RWPE2 (cell line): ENCODE measurements around the gene CDK5R2.
A peak's percentile ranks its signal among the peaks of the same experiment; 100 is the strongest.

Experiments
- ATAC-seq: fragments of 200-7000 bp; cut with Tn5 transposase; 3 replicates; pipeline ENCODE4 v1.9.1; 2021; ENCODE audit warnings: low read depth
- DNase-seq: peaks from one replicate; pipeline ENCODE4 v3.0.0-alpha.2; 2020; ENCODE audit warnings: low spot score
- H3K27ac ChIP-seq: fragments of 450-650 bp; 2 replicates; pipeline ENCODE4 v1.5.1; 2017; ENCODE audit warnings: mild to moderate bottlenecking; ENCODE audit not compliant: poor library complexity, severe bottlenecking
- H3K27me3 ChIP-seq: fragments of 250-450 bp; sonication (Bioruptor Pico); 2 replicates; pipeline ENCODE4 v1.5.1; 2021; ENCODE audit warnings: mild to moderate bottlenecking, moderate library complexity; ENCODE audit not compliant: insufficient read depth, poor library complexity, severe bottlenecking
- H3K36me3 ChIP-seq: fragments of 250-450 bp; sonication (Bioruptor Pico); 2 replicates; pipeline ENCODE4 v1.5.1; 2020; ENCODE audit warnings: low read depth, mild to moderate bottlenecking, moderate library complexity
- H3K4me1 ChIP-seq: fragments of 250-450 bp; sonication (Bioruptor Pico); 2 replicates; pipeline ENCODE4 v1.5.1; 2021; ENCODE audit warnings: mild to moderate bottlenecking, moderate library complexity; ENCODE audit not compliant: insufficient read depth, poor library complexity, severe bottlenecking
- H3K4me3 ChIP-seq: fragments of 250-450 bp; sonication (Bioruptor Pico); 2 replicates; pipeline ENCODE4 v1.5.1; 2021; ENCODE audit warnings: mild to moderate bottlenecking, moderate library complexity; ENCODE audit not compliant: severe bottlenecking
- H3K9me3 ChIP-seq: fragments of 250-450 bp; sonication (Bioruptor Pico); 2 replicates; pipeline ENCODE4 v1.5.1; 2021; ENCODE audit warnings: mild to moderate bottlenecking, moderate library complexity; ENCODE audit not compliant: severe bottlenecking
- CTCF ChIP-seq: fragments of 450-650 bp; IDR thresholded peaks from one replicate; pipeline ENCODE4 v1.5.1; 2017; ENCODE audit warnings: mild to moderate bottlenecking, moderate library complexity; ENCODE audit not compliant: poor library complexity, severe bottlenecking

CDK5R2 gene

GRCh38 chr2:218992196-218992595, 32.7 kb downstream of the CDK5R2 start:
- Histone ChIP-seq H3K27ac (no peak overlapping the region), H3K27me3 (peaks cover 84% of the 10 kb centered on the region), H3K36me3 (no peaks in the 10 kb centered on the region), H3K9me3 (no peaks in the 10 kb centered on the region), H3K4me1 (no peaks in the 10 kb centered on the region), H3K4me3 (no peak overlapping the region)
- no peak for ATAC-seq
- TF ChIP-seq CTCF: no peak
- DNase-seq: no peak

DNA sequence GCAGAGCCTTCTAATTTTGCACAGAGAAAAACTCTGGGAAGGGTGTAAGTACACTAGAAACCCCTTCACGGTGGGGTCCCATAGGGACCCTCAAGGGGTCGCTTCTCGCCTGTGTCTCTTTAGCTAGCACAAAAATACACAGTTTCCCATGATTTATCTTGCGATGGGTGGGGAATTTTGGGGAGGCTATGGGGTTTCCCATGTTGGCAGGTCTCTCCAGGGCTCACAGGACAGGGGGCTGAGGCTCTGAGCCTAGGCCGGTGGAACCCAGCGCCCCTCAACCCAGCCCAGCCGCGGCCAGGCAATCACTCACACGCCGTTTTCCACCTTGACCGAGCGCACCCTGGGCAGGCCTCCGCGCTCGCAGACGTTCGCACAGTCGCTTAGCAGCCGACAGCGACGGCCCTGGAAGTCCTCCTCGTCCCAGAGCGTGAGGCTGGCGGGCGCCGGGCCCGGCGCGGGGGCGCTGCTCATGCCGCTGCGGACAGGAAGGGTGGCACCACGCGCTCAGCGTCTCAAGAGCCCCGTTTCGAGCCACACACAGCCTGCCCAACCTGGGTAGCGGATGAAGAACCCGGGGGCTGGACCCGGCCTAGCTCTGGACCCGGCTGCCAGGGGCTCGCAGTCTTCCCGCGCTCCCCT, 33.4 kb downstream of the CDK5R2 start:
- Histone ChIP-seq H3K36me3 (no peaks in the 10 kb centered on the region), H3K4me3 (peak overlapping the region; percentile 21), H3K27ac (no peak overlapping the region), H3K9me3 (no peaks in the 10 kb centered on the region), H3K27me3 (peaks cover 77% of the 10 kb centered on the region), H3K4me1 (no peaks in the 10 kb centered on the region)
- DNase-seq: no peak
- no peak for TF ChIP-seq CTCF
- peak; percentile 13 for ATAC-seq

- no peak within 1 kb of the TSS for H3K27ac ChIP-seq
- ATAC-seq: peak; percentile 35
- peaks cover 69% of the 10 kb centered on the region for H3K27me3 ChIP-seq
- TF ChIP-seq CTCF: no peak
- H3K9me3 ChIP-seq: no peaks in the 10 kb centered on the region
- no peaks in the 10 kb centered on the region for H3K4me1 ChIP-seq
- no peaks in the 10 kb centered on the region for H3K36me3 ChIP-seq
- DNase-seq: no peak
- H3K4me3 ChIP-seq: peak within 1 kb of the TSS; percentile 21
Measured at GRCh38 chr2:218993345-218994315, 34.2 kb downstream of the CDK5R2 start, which contains the start of gene CRYBA2. Gene CRYBA2, minus strand, starts transcription at chr2:218993422. Its CDS starts 246 bp downstream, at chr2:218993176.

DNA sequence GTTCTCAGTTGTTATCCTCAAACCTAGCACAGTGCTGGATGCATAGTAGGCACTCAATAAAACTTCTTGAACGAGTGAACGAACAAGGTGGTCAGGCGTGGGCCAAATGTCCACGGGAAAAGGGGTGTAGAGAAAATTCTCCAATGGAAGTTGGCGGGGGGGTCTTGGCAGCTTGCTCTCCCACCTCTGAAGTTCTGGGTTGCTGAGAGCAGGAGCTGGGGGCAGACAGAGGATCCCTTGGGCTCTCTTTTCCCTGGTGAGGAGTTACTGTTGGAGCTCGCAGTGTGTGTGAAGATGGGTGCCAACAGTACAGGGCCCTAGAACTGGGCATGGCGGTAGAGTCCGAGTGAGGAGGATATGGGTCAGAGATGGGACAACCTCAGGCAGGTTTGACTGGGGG, 36.1 kb downstream of the CDK5R2 start:
- DNase-seq (no peak), ATAC-seq (no peak)
- TF ChIP-seq CTCF: no peak
- no peaks in the 10 kb centered on the region for H3K4me1 ChIP-seq
- no peaks in the 10 kb centered on the region for H3K9me3 ChIP-seq
- no peak overlapping the region for H3K27ac ChIP-seq
- peaks cover 52% of the 10 kb centered on the region for H3K27me3 ChIP-seq
- H3K36me3 ChIP-seq: no peaks in the 10 kb centered on the region
- no peak overlapping the region for H3K4me3 ChIP-seq
